ENCODE measurements around the gene SETBP1.

Gene SETBP1

GRCh38 chr18:45063246-45064038, 382.8 kb downstream of the SETBP1 start:
- H3K36me3 ChIP-seq (ENCODE audit: control insufficient read depth, low read depth, low read length): no peaks in the 10 kb centered on the region
- no peak overlapping the region for H3K27ac ChIP-seq (ENCODE audit: low read length)
- H3K9me3 ChIP-seq (ENCODE audit: control insufficient read depth, low read depth, low read length): no peaks in the 10 kb centered on the region
- no peak overlapping the region for H3K4me3 ChIP-seq (ENCODE audit: low read length)
- H3K9ac ChIP-seq (ENCODE audit: low read length): no peak overlapping the region
- no peaks in the 10 kb centered on the region for H3K4me1 ChIP-seq (ENCODE audit: control insufficient read depth, low read depth, low read length)
- H3K27me3 ChIP-seq (ENCODE audit: control insufficient read depth, insufficient read depth, low read length): no peaks in the 10 kb centered on the region

- Histone ChIP-seq H3K9ac (ENCODE audit: low read length) (no peak overlapping the region), H3K4me3 (ENCODE audit: low read length) (no peak overlapping the region), H3K36me3 (ENCODE audit: control insufficient read depth, low read depth, low read length) (no peaks in the 10 kb centered on the region), H3K4me1 (ENCODE audit: control insufficient read depth, low read depth, low read length) (no peaks in the 10 kb centered on the region), H3K9me3 (ENCODE audit: control insufficient read depth, low read depth, low read length) (no peaks in the 10 kb centered on the region), H3K27ac (ENCODE audit: low read length) (no peak overlapping the region), H3K27me3 (ENCODE audit: control insufficient read depth, insufficient read depth, low read length) (no peaks in the 10 kb centered on the region)
Observed at GRCh38 chr18:45066210-45066609, 385.5 kb downstream of the SETBP1 start.

GRCh38 chr18:45066886-45067285, 386.2 kb downstream of the SETBP1 start:
- no peaks in the 10 kb centered on the region for H3K27me3 ChIP-seq (ENCODE audit: control insufficient read depth, insufficient read depth, low read length)
- H3K4me1 ChIP-seq (ENCODE audit: control insufficient read depth, low read depth, low read length): no peaks in the 10 kb centered on the region
- no peak overlapping the region for H3K27ac ChIP-seq (ENCODE audit: low read length)
- no peak overlapping the region for H3K4me3 ChIP-seq (ENCODE audit: low read length)
- H3K9ac ChIP-seq (ENCODE audit: low read length): no peak overlapping the region
- no peaks in the 10 kb centered on the region for H3K36me3 ChIP-seq (ENCODE audit: control insufficient read depth, low read depth, low read length)
- no peaks in the 10 kb centered on the region for H3K9me3 ChIP-seq (ENCODE audit: control insufficient read depth, low read depth, low read length)

- H3K27me3 ChIP-seq (ENCODE audit: control insufficient read depth, insufficient read depth, low read length): no peaks in the 10 kb centered on the region
- H3K36me3 ChIP-seq (ENCODE audit: control insufficient read depth, low read depth, low read length): no peaks in the 10 kb centered on the region
- H3K9ac ChIP-seq (ENCODE audit: low read length): no peak overlapping the region
- no peaks in the 10 kb centered on the region for H3K9me3 ChIP-seq (ENCODE audit: control insufficient read depth, low read depth, low read length)
- no peaks in the 10 kb centered on the region for H3K4me1 ChIP-seq (ENCODE audit: control insufficient read depth, low read depth, low read length)
- H3K4me3 ChIP-seq (ENCODE audit: low read length): no peak overlapping the region
- no peak overlapping the region for H3K27ac ChIP-seq (ENCODE audit: low read length)
Observed at GRCh38 chr18:45068400-45069094, 387.9 kb downstream of the SETBP1 start.

GRCh38 chr18:45069546-45069945, 388.9 kb downstream of the SETBP1 start:
- Histone ChIP-seq H3K27me3 (ENCODE audit: control insufficient read depth, insufficient read depth, low read length) (no peaks in the 10 kb centered on the region), H3K27ac (ENCODE audit: low read length) (no peak overlapping the region), H3K36me3 (ENCODE audit: control insufficient read depth, low read depth, low read length) (no peaks in the 10 kb centered on the region), H3K9ac (ENCODE audit: low read length) (no peak overlapping the region), H3K4me1 (ENCODE audit: control insufficient read depth, low read depth, low read length) (no peaks in the 10 kb centered on the region), H3K9me3 (ENCODE audit: control insufficient read depth, low read depth, low read length) (no peaks in the 10 kb centered on the region), H3K4me3 (ENCODE audit: low read length) (no peak overlapping the region)

GRCh38 chr18:45071956-45072355, 391.3 kb downstream of the SETBP1 start:
- Histone ChIP-seq H3K4me3 (ENCODE audit: low read length) (no peak overlapping the region), H3K9me3 (ENCODE audit: control insufficient read depth, low read depth, low read length) (no peaks in the 10 kb centered on the region), H3K27me3 (ENCODE audit: control insufficient read depth, insufficient read depth, low read length) (no peaks in the 10 kb centered on the region)

GRCh38 chr18:45073556-45073955, 392.9 kb downstream of the SETBP1 start:
- Histone ChIP-seq H3K9ac (ENCODE audit: low read length) (no peak overlapping the region), H3K27me3 (ENCODE audit: control insufficient read depth, insufficient read depth, low read length) (no peaks in the 10 kb centered on the region), H3K36me3 (ENCODE audit: control insufficient read depth, low read depth, low read length) (no peaks in the 10 kb centered on the region), H3K27ac (ENCODE audit: low read length) (no peak overlapping the region), H3K4me1 (ENCODE audit: control insufficient read depth, low read depth, low read length) (no peaks in the 10 kb centered on the region), H3K4me3 (ENCODE audit: low read length) (no peak overlapping the region), H3K9me3 (ENCODE audit: control insufficient read depth, low read depth, low read length) (no peaks in the 10 kb centered on the region)

More at GRCh38 chr18:45071956-45072355, 391.3 kb downstream of the SETBP1 start:
- H3K27ac ChIP-seq (ENCODE audit: low read length): no peak overlapping the region
- H3K4me1 ChIP-seq (ENCODE audit: control insufficient read depth, low read depth, low read length): no peaks in the 10 kb centered on the region
- no peak overlapping the region for H3K9ac ChIP-seq (ENCODE audit: low read length)
- no peaks in the 10 kb centered on the region for H3K36me3 ChIP-seq (ENCODE audit: control insufficient read depth, low read depth, low read length)

- Histone ChIP-seq H3K27ac (ENCODE audit: low read length) (no peak overlapping the region), H3K27me3 (ENCODE audit: control insufficient read depth, insufficient read depth, low read length) (no peaks in the 10 kb centered on the region), H3K36me3 (ENCODE audit: control insufficient read depth, low read depth, low read length) (no peaks in the 10 kb centered on the region), H3K4me3 (ENCODE audit: low read length) (no peak overlapping the region), H3K9me3 (ENCODE audit: control insufficient read depth, low read depth, low read length) (no peaks in the 10 kb centered on the region), H3K9ac (ENCODE audit: low read length) (no peak overlapping the region), H3K4me1 (ENCODE audit: control insufficient read depth, low read depth, low read length) (peaks cover 7% of the 10 kb centered on the region)
Observed at GRCh38 chr18:45081566-45082181, 401.0 kb downstream of the SETBP1 start.

GRCh38 chr18:45083226-45083855, 402.7 kb downstream of the SETBP1 start:
- Histone ChIP-seq H3K4me3 (ENCODE audit: low read length) (no peak overlapping the region), H3K4me1 (ENCODE audit: control insufficient read depth, low read depth, low read length) (peaks cover 7% of the 10 kb centered on the region), H3K9ac (ENCODE audit: low read length) (no peak overlapping the region), H3K27me3 (ENCODE audit: control insufficient read depth, insufficient read depth, low read length) (no peaks in the 10 kb centered on the region), H3K9me3 (ENCODE audit: control insufficient read depth, low read depth, low read length) (no peaks in the 10 kb centered on the region), H3K36me3 (ENCODE audit: control insufficient read depth, low read depth, low read length) (no peaks in the 10 kb centered on the region), H3K27ac (ENCODE audit: low read length) (no peak overlapping the region)

GRCh38 chr18:45084206-45084605, 403.5 kb downstream of the SETBP1 start:
- no peak overlapping the region for H3K4me3 ChIP-seq (ENCODE audit: low read length)
- no peak overlapping the region for H3K9ac ChIP-seq (ENCODE audit: low read length)
- no peak overlapping the region for H3K27ac ChIP-seq (ENCODE audit: low read length)

GRCh38 chr18:45085916-45086624, 405.4 kb downstream of the SETBP1 start:
- no peak overlapping the region for H3K27ac ChIP-seq (ENCODE audit: low read length)
- no peaks in the 10 kb centered on the region for H3K27me3 ChIP-seq (ENCODE audit: control insufficient read depth, insufficient read depth, low read length)
- H3K4me3 ChIP-seq (ENCODE audit: low read length): no peak overlapping the region
- no peaks in the 10 kb centered on the region for H3K36me3 ChIP-seq (ENCODE audit: control insufficient read depth, low read depth, low read length)
- no peaks in the 10 kb centered on the region for H3K9me3 ChIP-seq (ENCODE audit: control insufficient read depth, low read depth, low read length)
- H3K4me1 ChIP-seq (ENCODE audit: control insufficient read depth, low read depth, low read length): peaks cover 7% of the 10 kb centered on the region
- H3K9ac ChIP-seq (ENCODE audit: low read length): no peak overlapping the region

More at GRCh38 chr18:45084206-45084605, 403.5 kb downstream of the SETBP1 start:
- Histone ChIP-seq H3K9me3 (ENCODE audit: control insufficient read depth, low read depth, low read length) (no peaks in the 10 kb centered on the region), H3K4me1 (ENCODE audit: control insufficient read depth, low read depth, low read length) (peaks cover 7% of the 10 kb centered on the region), H3K36me3 (ENCODE audit: control insufficient read depth, low read depth, low read length) (no peaks in the 10 kb centered on the region), H3K27me3 (ENCODE audit: control insufficient read depth, insufficient read depth, low read length) (no peaks in the 10 kb centered on the region)

Data from iPS-18a (cell line).